ENCODE measurements around the gene TOR3A. TPM values are rescaled to one million over a fixed set of nuclear protein-coding genes. Genes with fewer than 3 reads are reported as not detected.
"Not testable (repeated sequence)": the region's sequence is repeated elsewhere in the genome, so short reads cannot be mapped to it uniquely, and the experiment has no call there.

The TOR3A gene
- total RNA-seq: 26.5 and 29.0 TPM in 2 replicates
- polyA plus RNA-seq: 21.4 and 29.5 TPM in 2 replicates

DNA sequence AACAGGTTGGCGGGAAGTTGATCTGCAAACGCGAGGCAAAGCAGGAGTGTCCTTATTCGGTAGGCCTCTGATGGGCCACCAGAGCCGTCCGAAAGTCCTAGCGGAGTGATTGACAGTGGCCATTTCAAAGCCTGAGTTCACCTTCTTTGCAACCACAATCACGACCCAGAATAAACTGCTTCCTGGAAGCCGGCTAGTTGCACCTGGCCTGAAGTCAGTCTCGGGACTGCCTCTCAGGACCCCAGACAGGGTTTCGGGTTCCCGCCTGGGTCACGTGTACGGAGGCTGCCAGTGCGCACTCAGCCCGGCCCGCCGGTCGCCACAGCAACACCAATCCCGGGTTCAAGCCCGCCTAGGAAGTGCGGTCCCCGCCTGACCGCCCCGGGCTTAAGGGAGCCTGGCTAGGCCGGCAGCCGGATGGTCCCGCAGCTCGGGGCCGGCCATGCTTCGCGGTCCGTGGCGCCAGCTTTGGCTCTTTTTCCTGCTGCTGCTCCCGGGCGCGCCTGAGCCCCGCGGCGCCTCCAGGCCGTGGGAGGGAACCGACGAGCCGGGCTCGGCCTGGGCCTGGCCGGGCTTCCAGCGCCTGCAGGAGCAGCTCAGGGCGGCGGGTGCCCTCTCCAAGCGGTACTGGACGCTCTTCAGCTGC, at the start of gene TOR3A:
Gene TOR3A (plus strand): TSS at position 384 of the 646 bp plus-strand sequence. CDS start 59 bp downstream, at position 443.
- no peaks in the 10 kb centered on the region for H3K9me3 ChIP-seq (ENCODE audit: low read depth)
- no peaks in the 10 kb centered on the region for H3K36me3 ChIP-seq
- peak within 1 kb of the TSS; percentile 78 for H3K27ac ChIP-seq
- no peaks in the 10 kb centered on the region for H3K27me3 ChIP-seq
- no peaks in the 10 kb centered on the region for H3K4me1 ChIP-seq (ENCODE audit: low read depth)
- TF ChIP-seq, protein P1, sequence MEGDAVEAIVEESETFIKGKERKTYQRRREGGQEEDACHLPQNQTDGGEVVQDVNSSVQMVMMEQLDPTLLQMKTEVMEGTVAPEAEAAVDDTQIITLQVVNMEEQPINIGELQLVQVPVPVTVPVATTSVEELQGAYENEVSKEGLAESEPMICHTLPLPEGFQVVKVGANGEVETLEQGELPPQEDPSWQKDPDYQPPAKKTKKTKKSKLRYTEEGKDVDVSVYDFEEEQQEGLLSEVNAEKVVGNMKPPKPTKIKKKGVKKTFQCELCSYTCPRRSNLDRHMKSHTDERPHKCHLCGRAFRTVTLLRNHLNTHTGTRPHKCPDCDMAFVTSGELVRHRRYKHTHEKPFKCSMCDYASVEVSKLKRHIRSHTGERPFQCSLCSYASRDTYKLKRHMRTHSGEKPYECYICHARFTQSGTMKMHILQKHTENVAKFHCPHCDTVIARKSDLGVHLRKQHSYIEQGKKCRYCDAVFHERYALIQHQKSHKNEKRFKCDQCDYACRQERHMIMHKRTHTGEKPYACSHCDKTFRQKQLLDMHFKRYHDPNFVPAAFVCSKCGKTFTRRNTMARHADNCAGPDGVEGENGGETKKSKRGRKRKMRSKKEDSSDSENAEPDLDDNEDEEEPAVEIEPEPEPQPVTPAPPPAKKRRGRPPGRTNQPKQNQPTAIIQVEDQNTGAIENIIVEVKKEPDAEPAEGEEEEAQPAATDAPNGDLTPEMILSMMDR (IDR thresholded peaks at IDR 0.05; ENCODE audit: low read depth, low read length): no peak
- peak within 1 kb of the TSS; percentile 86 for H3K4me3 ChIP-seq
- DNase-seq (ENCODE audit: low read depth in 1 of 2, low spot score in 1 of 2): peak; percentile 93 to 95

DNA sequence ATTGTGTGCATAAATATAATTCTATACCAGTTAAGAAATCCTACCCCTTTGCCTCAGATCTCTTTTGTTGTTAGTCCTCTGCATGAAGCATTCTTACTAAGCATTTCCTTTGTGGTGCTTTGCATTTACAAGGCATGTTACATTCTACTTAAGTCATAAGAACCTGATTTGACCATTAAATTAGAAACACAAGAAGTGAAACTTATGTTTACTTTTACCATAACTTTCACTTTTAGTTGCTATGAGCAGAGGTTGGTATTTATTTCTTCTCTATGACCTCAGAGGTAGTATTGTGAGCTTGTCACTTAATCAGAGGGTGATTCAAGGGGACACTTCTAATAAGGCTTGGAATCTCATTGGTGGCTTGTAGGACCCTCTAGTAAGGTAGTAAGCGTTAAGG, 47.1 kb upstream of the TOR3A start:
- H3K36me3 ChIP-seq: no peaks in the 10 kb centered on the region
- peaks cover 42% of the 10 kb centered on the region for H3K4me1 ChIP-seq (ENCODE audit: low read depth)
- DNase-seq (ENCODE audit: low read depth in 1 of 2, low spot score in 1 of 2): peak in 1 of 2 donors; percentile 45
- H3K27me3 ChIP-seq: no peaks in the 10 kb centered on the region
- TF ChIP-seq, protein P1 (IDR thresholded peaks at IDR 0.05; ENCODE audit: low read depth, low read length): no peak
- no peaks in the 10 kb centered on the region for H3K9me3 ChIP-seq (ENCODE audit: low read depth)
- no peak overlapping the region for H3K4me3 ChIP-seq
- no peak overlapping the region for H3K27ac ChIP-seq

GRCh38 chr1:179036844-179037465, 44.9 kb upstream of the TOR3A start:
- H3K4me3 ChIP-seq: no peak overlapping the region
- DNase-seq (ENCODE audit: low read depth in 1 of 2, low spot score in 1 of 2): no peak
- H3K4me1 ChIP-seq (ENCODE audit: low read depth): peaks cover 21% of the 10 kb centered on the region
- H3K27ac ChIP-seq: no peak overlapping the region
- TF ChIP-seq, protein P1 (IDR thresholded peaks at IDR 0.05; ENCODE audit: low read depth, low read length): no peak
- H3K36me3 ChIP-seq: no peaks in the 10 kb centered on the region
- no peaks in the 10 kb centered on the region for H3K9me3 ChIP-seq (ENCODE audit: low read depth)
- H3K27me3 ChIP-seq: no peaks in the 10 kb centered on the region

- Histone ChIP-seq H3K27me3 (no peaks in the 10 kb centered on the region), H3K4me1 (ENCODE audit: low read depth) (peaks cover 9% of the 10 kb centered on the region), H3K27ac (no peak overlapping the region), H3K9me3 (ENCODE audit: low read depth) (no peaks in the 10 kb centered on the region), H3K4me3 (no peak overlapping the region), H3K36me3 (no peaks in the 10 kb centered on the region)
- TF ChIP-seq, protein P1 (IDR thresholded peaks at IDR 0.05; ENCODE audit: low read depth, low read length): no peak
- peak in 1 of 2 donors; percentile 17 for DNase-seq (ENCODE audit: low read depth in 1 of 2, low spot score in 1 of 2)
Observed at GRCh38 chr1:179038528-179039281, 43.2 kb upstream of the TOR3A start.

GRCh38 chr1:179039502-179040174, 42.2 kb upstream of the TOR3A start:
- H3K36me3 ChIP-seq; H3K4me3 ChIP-seq; DNase-seq (ENCODE audit: low read depth in 1 of 2, low spot score in 1 of 2); H3K27ac ChIP-seq; H3K27me3 ChIP-seq; H3K9me3 ChIP-seq (ENCODE audit: low read depth); H3K4me1 ChIP-seq (ENCODE audit: low read depth): not testable (repeated sequence)

DNA sequence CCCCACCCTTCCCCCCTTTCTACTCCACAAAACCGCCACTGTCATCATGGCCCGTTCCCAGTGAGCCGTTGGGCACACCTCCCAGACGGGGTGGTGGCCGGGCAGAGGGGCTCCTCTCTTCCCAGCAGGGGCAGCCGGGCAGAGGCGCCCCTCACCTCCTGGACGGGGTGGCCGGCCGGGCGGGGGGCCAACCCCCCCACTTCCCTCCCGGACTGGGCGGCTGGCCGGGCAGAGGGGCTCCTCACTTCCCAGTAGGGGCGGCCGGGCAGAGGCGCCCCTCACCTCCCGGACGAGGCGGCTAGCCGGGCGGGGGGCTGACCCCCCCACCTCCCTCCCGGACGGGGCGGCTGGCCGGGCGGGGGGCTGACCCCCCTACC, 41.7 kb upstream of the TOR3A start:
- DNase-seq (ENCODE audit: low read depth in 1 of 2, low spot score in 1 of 2); H3K27ac ChIP-seq; H3K4me3 ChIP-seq: not testable (repeated sequence)

More for the DNA sequence above, 41.7 kb upstream of the TOR3A start:
- H3K9me3 ChIP-seq (ENCODE audit: low read depth); H3K27me3 ChIP-seq; H3K36me3 ChIP-seq; H3K4me1 ChIP-seq (ENCODE audit: low read depth): not testable (repeated sequence)
